HG02852 (cell line): Measurements from ENCODE around the gene KRCC1.
"Not testable (repeated sequence)": the region's sequence is repeated elsewhere in the genome, so short reads cannot be mapped to it uniquely, and the experiment has no call there.

Experiments
- ATAC-seq: cut with Tn5 transposase; IDR thresholded peaks from one replicate; pipeline ENCODE4 v1.9.1; 2021; ENCODE audit warnings: mild to moderate bottlenecking, moderate library complexity; ENCODE audit not compliant: unreplicated experiment

KRCC1 gene

DNA sequence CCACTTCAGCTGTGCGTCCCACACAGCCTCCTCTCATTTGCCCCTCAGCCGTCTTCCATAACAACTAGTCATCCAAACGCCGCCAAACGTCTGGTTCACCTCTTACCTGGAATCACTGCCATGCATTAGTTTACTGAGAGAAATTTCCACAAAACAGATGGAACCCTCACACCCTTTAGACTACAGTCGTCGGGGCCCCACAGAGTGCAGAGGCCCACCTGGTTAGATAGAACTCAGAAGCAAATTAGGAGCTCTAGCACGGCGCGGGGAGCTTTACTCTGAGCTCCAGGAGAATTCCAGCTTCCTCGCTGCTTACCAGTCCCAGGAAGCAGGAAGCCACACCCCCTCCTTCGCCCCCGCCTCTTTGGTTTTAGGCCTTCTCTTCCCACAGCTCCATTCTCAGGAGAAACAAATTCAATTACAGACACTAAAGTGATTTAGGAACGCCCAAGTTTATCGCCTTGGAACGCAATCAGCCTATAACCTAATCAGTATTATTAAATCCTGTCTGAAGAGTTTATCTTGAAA lies 48.6 kb downstream of the KRCC1 start:
- ATAC-seq: no peak

DNA sequence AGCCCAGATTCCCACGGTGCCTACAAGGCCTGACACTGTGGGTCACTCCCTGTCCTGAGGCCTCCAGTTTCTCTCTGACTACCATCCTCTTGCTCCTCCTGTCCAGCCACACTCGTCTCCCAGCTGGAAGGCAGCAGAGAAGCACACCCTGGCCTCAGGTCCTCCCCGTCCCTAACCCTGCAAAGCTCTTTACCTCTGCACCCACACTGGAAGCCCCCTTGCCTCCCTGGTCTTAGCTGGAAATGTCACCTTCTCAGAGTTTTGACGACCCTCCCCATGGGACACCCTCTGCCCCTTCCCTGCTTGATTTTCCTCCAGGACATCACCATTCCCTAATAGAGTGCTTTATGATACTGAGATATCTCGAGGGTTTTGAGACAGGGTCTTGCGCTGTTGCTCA lies 49.8 kb downstream of the KRCC1 start:
- no peak for ATAC-seq

DNA sequence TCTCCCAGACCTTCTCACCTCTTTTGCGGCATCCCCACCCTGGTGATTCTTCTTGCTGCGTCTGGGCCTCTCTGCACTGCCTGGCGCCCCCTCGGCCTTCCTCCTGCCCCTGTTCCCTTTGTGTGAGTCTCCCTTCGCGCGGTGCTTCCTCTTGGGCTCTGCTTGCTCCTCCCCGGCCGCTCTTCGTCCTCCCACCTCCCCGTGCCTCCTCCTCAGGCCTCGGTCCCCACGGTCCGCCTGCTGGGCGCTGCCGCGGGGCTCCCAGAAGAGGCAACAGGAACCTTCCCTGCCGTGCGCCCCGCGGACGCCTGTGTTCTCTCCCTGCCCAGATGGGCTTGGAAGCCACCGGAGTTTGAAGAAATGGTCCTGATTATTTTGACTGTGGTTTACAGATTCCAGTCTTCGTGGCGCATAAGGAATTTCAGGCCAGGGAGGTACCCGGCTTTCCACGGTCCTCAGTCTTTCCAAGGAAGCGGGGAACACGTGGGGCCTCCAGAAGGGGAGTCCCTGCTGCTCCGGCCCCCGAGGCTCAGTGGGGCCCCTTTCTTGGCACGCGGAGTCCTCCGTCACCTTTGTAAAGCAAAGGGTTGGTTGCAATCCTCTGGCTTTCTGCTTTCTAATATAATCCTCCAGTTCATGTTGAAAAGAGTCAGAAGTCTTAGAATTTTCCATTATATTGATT lies 52.4 kb downstream of the KRCC1 start:
- ATAC-seq: no peak

DNA sequence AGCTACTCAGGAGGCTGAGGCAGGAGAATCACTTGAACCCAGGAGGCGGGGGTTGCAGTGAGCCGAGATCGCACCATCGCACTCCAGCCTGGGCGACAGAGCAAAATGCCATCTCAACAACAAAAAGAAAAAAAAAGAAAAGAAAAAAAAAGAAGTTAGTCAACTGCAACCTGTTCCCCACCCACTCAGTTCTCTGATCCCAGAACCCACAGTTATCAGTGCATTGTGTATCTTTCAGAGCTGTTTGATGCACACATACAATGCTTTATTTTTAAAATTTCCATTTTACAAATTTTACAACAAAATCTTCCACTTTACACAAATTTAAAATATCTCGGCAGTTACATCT lies 53.2 kb downstream of the KRCC1 start:
- no peak for ATAC-seq

DNA sequence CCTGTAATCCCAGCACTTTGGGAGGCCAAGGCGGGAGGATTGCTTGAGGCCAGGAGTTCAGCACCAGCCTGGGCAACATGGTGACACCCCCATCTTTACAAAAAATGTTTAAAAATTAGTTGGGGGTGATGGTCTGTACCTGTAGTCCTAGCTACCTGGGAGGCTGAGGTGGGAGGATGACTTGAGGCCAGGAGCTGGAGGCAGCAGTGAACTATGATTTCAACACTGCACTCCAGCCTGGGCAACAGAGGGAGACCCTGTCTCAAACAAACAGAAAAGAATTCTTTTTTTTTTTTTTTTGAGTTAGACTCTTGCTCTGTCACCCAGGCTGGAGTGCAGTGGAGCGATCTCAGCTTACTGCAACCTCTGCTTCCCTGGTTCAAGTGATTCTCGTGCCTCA lies 55.1 kb downstream of the KRCC1 start:
- not testable (repeated sequence) for ATAC-seq

DNA sequence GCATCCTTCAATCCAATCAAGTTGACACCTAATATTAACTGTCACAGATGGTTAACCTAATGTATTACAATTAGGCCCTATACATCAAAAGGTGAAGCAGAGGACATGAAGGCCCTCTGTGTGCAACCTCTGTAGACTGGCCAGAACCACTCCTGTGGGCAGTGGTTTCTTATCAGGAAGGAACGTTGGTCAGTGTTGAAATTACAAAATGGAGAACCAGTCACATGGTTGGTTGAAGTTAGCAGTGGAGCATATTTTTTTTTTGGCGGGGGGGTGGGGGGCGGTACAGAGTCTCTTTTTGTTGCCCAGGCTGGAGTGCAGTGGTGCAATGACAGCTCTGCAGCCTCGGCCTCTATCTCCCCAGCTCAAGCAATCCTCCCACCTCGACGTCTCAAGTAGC lies 59.0 kb downstream of the KRCC1 start:
- ATAC-seq: no peak

DNA sequence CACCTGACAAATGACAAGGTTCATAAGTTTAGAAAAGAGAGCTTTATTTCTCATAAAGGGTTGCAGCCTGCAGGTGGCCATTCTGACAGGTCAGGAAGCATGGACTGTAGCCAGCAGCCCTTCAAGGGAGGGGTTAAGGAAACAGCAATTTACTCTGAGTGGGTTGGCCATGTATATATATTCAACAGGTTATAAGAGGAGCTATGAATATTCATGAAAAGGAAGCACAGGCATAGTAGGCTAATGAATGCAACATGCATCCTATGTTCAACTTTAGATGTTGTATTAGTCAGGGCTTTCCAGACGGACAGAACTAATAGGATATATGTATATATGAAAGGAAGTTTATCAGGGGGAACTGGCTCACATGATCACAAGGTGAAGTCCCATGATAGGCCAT lies 59.8 kb downstream of the KRCC1 start:
- ATAC-seq: no peak

DNA sequence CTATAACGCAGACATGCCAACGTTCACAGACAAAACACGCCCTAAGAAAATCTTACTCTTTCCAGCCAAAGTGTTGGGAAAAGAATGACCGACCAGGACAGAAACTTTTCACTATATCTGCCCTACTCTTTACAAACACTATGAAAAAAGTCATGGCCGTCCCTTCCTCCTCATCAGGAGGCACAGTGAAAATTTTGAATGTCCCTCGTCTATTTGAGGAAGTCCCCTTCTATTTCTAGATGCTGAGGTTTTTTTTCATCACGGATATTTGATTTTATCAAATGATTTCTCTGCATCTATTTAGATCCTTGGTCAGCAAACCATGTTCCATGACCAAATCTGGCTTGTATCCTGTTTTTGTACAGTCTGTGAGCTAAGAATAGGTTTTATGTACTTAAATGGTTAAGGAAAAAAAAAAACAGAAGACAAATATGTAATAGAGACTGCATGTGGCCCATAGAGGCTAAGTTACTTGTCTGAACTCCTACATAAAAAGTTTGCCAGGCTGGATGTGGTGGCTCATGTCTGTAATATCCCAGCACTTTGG lies 61.2 kb downstream of the KRCC1 start:
- not testable (repeated sequence) for ATAC-seq

DNA sequence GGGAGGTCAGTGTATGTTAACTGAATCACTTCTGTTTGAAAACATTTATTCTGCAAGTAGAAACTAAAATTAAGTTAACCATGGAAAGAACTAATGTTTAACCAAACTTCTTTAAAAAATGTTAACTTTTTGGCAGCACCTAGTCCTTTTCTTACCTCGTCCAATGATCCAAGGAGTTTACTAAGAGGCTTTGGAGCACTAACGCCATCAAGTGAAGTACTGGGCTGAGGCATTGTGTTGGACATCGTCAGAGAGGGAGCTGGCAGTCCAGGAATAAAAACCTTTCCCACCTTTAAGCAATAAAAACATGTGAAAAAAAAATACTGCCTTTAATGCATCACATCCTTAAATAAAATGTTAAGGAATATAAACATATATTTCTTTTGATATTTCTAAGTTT lies 63.0 kb downstream of the KRCC1 start:
- ATAC-seq: not testable (repeated sequence)

DNA sequence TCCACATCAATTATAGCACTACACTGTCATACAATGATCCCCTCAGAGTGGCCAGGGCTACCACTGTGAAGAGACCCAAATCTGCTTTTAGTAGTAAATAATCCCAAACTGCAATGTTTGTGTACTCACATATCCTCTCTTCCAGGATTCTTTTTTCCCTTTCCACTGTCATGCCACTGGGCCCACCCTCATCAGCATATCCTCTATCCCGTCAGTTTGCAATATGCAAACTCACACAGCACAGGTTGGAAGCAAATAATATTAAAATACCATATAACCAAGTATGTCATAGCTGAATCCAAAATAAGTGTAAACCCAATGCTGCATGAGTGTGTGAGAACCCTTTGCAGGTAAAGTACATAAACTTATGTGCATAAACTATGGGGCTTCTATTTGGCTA lies 68.1 kb downstream of the KRCC1 start:
- not testable (repeated sequence) for ATAC-seq

DNA sequence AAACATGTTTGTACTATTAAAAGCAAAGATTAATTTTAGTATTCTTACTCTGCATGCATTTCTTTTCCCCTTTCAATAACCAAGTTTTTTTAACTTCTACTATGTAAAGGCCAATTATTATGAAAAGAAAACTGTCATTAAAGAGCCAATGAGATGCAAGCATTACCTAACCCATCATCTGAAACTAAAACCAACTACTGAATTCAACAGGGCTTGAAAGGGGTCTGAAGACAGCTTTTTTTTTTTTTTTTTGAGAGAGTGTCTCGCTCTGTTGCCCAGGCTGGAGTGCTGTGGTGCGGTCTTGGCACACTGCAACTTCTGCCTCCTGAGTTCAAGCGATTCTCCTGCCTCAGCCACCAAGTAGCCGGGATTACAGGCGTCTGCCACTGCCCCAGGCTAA lies 69.7 kb downstream of the KRCC1 start:
- ATAC-seq: not testable (repeated sequence)

DNA sequence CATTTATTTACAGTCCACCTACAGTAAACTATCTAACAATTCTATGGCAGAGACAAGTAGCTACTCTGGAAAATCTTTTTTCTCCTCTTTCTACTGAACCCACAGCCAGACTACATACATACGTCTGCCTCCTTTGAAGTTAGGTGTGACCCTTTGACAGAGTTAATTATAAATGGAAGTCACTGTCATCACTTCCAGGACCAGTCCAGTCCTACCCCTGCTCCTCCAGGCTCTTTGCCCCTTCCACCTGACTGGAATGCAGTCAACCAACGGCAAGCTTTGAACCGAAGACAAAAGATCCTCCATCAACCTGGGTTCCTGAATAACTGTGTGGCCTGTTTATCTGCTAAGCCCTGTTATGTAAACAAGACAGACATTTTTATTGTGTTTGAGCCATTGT lies 74.4 kb downstream of the KRCC1 start:
- ATAC-seq: not testable (repeated sequence)
